Caco-2 (cell line): ENCODE results near the gene TMOD1. TPM values are rescaled to one million over a fixed set of nuclear protein-coding genes. Genes with fewer than 3 reads are reported as not detected.

Experiments used
- BruUV-seq: library from RNA; stranded (reverse); fragments of 400-500 nt; replicated peaks from 2 replicates; lab custom pipeline; 2021; lab: Mats Ljungman, UMichigan
- CTCF ChIA-PET: fragments of 300-600 bp; sonication (Branson Sonifier 250); formaldehyde crosslinking; loops from one replicate; lab custom pipeline; 2022; ENCODE audit warnings: antibody characterized with exemption; lab: Charles Lee
- POLR2A ChIA-PET: fragments of 300-600 bp; sonication (Branson Sonifier 250); formaldehyde crosslinking; loops from one replicate; lab custom pipeline; 2022; ENCODE audit warnings: antibody characterized with exemption; lab: Charles Lee
- DNase-seq, 2 experiments: peaks; one replicate each; pipeline versions ENCODE4 v3.0.0 to v3.0.0-alpha.2; 2020 to 2022
- H3K27me3 ChIP-seq: replicated peaks from 2 replicates; pipeline ENCODE4 v1.6.0; 2011; ENCODE audit warnings: low read length; ENCODE audit not compliant: control insufficient read depth, insufficient read depth
- H3K36me3 ChIP-seq: 2 replicates; pipeline ENCODE4 v1.5.1; 2011; ENCODE audit warnings: low read length; ENCODE audit not compliant: control insufficient read depth, insufficient read depth
- H3K4me1 ChIP-seq: fragments of 250-450 bp; sonication (Bioruptor Pico); 2 replicates; pipeline ENCODE4 v1.5.1; 2020; ENCODE audit warnings: mild to moderate bottlenecking
- H3K4me3 ChIP-seq: 2 replicates; pipeline ENCODE4 v1.5.1; 2011; ENCODE audit warnings: low read depth, mild to moderate bottlenecking, control low read depth, low read length
- H3K9me3 ChIP-seq: fragments of 250-450 bp; sonication (Bioruptor Pico); 2 replicates; pipeline ENCODE4 v1.5.1; 2020; ENCODE audit warnings: mild to moderate bottlenecking, moderate library complexity
- H3K27ac Mint-ChIP-seq: one replicate; pipeline ENCODE4 v1.8.0; 2022; ENCODE audit warnings: mixed read lengths; ENCODE audit not compliant: unreplicated experiment
- H3K27me3 Mint-ChIP-seq: one replicate; pipeline ENCODE4 v1.8.0; 2022; ENCODE audit warnings: mixed read lengths; ENCODE audit not compliant: insufficient read depth, unreplicated experiment
- H3K36me3 Mint-ChIP-seq: one replicate; pipeline ENCODE4 v1.8.0; 2022; ENCODE audit warnings: mild to moderate bottlenecking, mixed read lengths; ENCODE audit not compliant: insufficient read depth, unreplicated experiment
- H3K4me1 Mint-ChIP-seq: one replicate; pipeline ENCODE4 v1.8.0; 2022; ENCODE audit warnings: low read depth, mixed read lengths; ENCODE audit not compliant: unreplicated experiment
- H3K4me3 Mint-ChIP-seq: one replicate; pipeline ENCODE4 v1.8.0; 2022; ENCODE audit warnings: mild to moderate bottlenecking, moderate library complexity, mixed read lengths; ENCODE audit not compliant: unreplicated experiment
- H3K9me3 Mint-ChIP-seq: one replicate; pipeline ENCODE4 v1.8.0; 2022; ENCODE audit warnings: mixed read lengths; ENCODE audit not compliant: unreplicated experiment
- CTCF ChIP-seq, 2 experiments: fragments of 200-600 bp in 1 of 2; IDR thresholded peaks; 1 replicate in 1 of 2; 2 replicates in 1 of 2; pipeline versions ENCODE4 v1.5.1 to v1.8.0; 2011 to 2022; ENCODE audit warnings: antibody characterized with exemption in 1 of 2, control low read depth in 1 of 2, inconsistent platforms in 1 of 2, low read depth in 1 of 2, low read length in 1 of 2, mild to moderate bottlenecking in 1 of 2, moderate library complexity in 1 of 2; ENCODE audit not compliant: insufficient read depth in 1 of 2, severe bottlenecking in 1 of 2, unreplicated experiment in 1 of 2
- intact Hi-C: fragments of 100-400 bp; cut with micrococcal nuclease; formaldehyde crosslinking; loops from one replicate; pipeline ENCODE4 v1.10.0; 2022; ENCODE audit not compliant: unreplicated experiment
- total RNA-seq: library from RNA; stranded (reverse); gene quantifications from 2 replicates; pipeline ENCODE4 v1.2.3, GENCODE V29; 2022

The TMOD1 gene
- total RNA-seq, 1 experiment from 2014 or later: 1.1 TPM

DNA sequence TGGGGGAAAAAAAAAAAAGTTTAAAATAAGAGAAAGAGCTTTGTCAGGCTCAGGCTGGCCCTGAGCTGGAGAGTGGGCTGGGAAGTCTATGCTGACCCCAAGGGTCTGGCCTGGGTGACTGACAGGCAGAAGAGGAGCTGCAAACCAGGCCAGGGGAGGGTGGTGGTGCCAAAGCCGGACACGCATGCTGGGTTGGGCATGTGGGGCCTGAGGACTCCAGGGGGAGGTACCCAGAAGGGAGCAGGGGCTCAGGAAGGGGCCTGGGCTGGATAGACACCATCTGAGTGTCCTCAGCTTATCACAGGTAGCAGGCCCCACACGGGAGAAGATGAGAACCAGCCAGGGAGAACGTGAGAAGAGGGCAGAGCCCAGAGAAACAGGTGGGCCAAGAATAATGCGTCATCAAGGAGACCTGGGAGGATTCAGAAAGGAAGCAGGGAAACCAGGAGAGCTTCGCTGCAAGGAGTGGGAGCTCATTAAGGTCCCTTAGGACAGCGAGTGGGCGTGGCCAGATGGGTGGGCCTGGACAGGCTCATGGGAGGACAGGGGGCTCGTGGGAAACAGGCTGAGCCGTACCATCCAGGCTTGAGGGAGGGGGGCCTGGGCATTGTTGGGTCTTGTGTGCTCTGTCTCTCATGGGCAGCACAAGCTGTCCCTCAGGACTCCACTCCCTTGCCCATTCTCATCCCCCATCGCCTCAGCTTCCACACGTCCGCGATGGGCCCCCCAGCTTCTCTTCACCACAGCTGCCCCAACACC, 16.0 kb downstream of the TMOD1 start:
- intact Hi-C loops: no loop called here
- H3K4me3 ChIP-seq: no peak overlapping the region
- H3K27me3 ChIP-seq: no peaks in the 10 kb centered on the region
- TF ChIP-seq CTCF (IDR thresholded peaks at IDR 0.05; ENCODE audit: insufficient read depth in 1 of 2, low read depth in 1 of 2, low read length in 1 of 2, severe bottlenecking in 1 of 2, unreplicated experiment in 1 of 2): no peak
- ChIA-PET CTCF (interaction anchor here (0.8 kb wide), 1 partner anchor 11 kb away, joined by 3 read pairs; no protein-coding TSS in a partner anchor), POLR2A (no interaction called here)
- Mint-ChIP-seq H3K27ac (no peak overlapping the region), H3K4me1 (no peaks in the 10 kb centered on the region), H3K4me3 (no peak overlapping the region), H3K36me3 (no peaks in the 10 kb centered on the region), H3K27me3 (no peaks in the 10 kb centered on the region), H3K9me3 (no peaks in the 10 kb centered on the region)
- H3K9me3 ChIP-seq: no peaks in the 10 kb centered on the region
- no TSS peak for BruUV-seq
- no peak for DNase-seq
- H3K36me3 ChIP-seq: no peaks in the 10 kb centered on the region
- no peaks in the 10 kb centered on the region for H3K4me1 ChIP-seq

DNA sequence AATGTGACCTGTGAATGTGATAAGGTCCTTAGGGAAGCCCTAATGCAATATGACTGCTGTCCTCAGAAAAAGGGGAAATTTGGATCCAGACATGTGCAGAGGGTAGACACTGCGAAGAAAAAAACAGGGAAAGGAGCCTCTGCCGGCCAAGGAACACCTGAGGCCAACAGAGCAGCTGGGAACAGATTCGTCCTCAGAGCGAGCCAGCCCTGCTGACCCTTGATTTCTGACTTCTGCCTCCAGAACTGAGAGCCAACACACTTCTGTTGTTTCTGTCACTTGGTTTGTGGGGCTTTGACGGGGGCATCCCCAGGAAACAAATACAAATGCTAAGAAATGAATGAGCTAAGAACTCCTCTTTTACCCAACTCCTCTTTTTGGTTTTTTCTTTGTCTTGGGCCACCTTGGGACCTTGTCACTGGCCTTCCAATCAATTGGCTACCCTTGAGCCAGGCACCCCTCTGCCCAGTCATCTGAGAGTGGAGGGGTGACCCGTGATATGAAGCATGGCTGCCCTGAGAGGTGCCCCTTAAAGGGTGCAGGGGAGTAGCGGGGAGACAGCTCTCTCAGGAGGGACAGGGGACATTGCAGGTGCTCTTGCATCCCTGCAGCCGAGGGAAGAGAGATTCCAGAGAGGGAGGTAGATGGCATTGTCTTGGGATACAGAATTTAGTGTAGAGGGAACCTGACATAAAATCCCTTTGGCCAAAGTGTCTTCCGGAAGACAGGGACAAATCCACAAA, 16.9 kb downstream of the TMOD1 start:
- no peaks in the 10 kb centered on the region for H3K9me3 ChIP-seq
- TF ChIP-seq CTCF (IDR thresholded peaks at IDR 0.05; ENCODE audit: insufficient read depth in 1 of 2, low read depth in 1 of 2, low read length in 1 of 2, severe bottlenecking in 1 of 2, unreplicated experiment in 1 of 2): no peak
- DNase-seq: no peak
- ChIA-PET POLR2A (no interaction called here), CTCF (no interaction called here)
- no peaks in the 10 kb centered on the region for H3K4me1 Mint-ChIP-seq
- intact Hi-C loops: no loop called here
- no peaks in the 10 kb centered on the region for H3K9me3 Mint-ChIP-seq
- H3K4me3 ChIP-seq: no peak overlapping the region
- BruUV-seq: no TSS peak
- no peaks in the 10 kb centered on the region for H3K27me3 Mint-ChIP-seq
- no peaks in the 10 kb centered on the region for H3K36me3 Mint-ChIP-seq
- H3K36me3 ChIP-seq: no peaks in the 10 kb centered on the region
- H3K4me3 Mint-ChIP-seq: no peak overlapping the region
- H3K27ac Mint-ChIP-seq: no peak overlapping the region
- H3K27me3 ChIP-seq: no peaks in the 10 kb centered on the region
- H3K4me1 ChIP-seq: no peaks in the 10 kb centered on the region

DNA sequence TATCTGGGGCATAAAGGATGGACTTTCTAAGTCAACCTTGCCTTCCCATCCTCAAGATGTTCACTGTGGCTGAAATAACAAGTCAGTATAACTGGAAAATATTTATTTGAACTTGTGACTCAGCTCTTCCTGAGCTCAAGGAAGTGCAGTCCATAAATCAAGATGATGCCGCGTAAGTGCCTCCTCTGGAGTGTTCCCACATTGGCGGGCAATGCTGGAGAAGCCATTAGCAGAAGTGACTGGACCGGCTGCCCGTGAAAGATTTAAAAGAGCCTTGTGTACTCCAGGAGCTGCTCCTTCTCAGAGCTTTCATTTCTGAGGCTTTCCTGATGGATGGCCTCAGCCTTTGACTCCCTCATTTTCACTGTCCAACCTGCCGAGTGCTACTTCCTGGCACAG, 17.4 kb downstream of the TMOD1 start:
- no peak overlapping the region for H3K4me3 ChIP-seq
- H3K9me3 ChIP-seq: no peaks in the 10 kb centered on the region
- no peaks in the 10 kb centered on the region for H3K36me3 ChIP-seq
- POLR2A ChIA-PET: no interaction called here
- CTCF ChIA-PET: no interaction called here
- no peak for TF ChIP-seq CTCF (IDR thresholded peaks at IDR 0.05; ENCODE audit: insufficient read depth in 1 of 2, low read depth in 1 of 2, low read length in 1 of 2, severe bottlenecking in 1 of 2, unreplicated experiment in 1 of 2)
- Mint-ChIP-seq H3K9me3 (no peaks in the 10 kb centered on the region), H3K4me3 (no peak overlapping the region), H3K4me1 (no peaks in the 10 kb centered on the region), H3K27me3 (no peaks in the 10 kb centered on the region), H3K36me3 (peaks cover 2% of the 10 kb centered on the region), H3K27ac (no peak overlapping the region)
- no peaks in the 10 kb centered on the region for H3K27me3 ChIP-seq
- BruUV-seq: no TSS peak
- intact Hi-C loops: no loop called here
- H3K4me1 ChIP-seq: no peaks in the 10 kb centered on the region
- DNase-seq: no peak
